Measurements from ENCODE around the gene DNAH6. TPM values are rescaled to one million over a fixed set of nuclear protein-coding genes. Genes with fewer than 3 reads are reported as not detected.

Gene DNAH6
- total RNA-seq, 1 experiment from 2014 or later, result 0.39 TPM

DNA sequence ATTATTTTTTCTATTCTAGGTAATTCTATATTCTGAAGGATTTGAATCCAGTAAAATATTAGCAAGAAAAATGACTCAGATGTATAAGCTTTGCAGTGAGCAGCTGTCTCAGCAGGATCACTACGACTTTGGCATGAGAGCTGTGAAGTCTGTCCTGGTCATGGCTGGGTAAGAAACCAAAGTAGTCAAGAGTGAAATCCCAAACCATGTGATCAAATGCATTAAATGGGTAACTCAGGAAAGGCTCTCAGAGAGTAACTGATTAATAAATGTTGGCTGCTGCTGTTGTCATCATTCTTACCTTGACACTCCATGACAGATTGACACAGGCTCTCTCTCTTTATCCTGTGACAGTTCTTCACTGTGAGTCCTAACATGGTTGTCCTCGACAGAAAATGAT, 124.1 kb downstream of the DNAH6 start:
- no peak overlapping the region for H3K27ac Mint-ChIP-seq
- no peaks in the 10 kb centered on the region for H3K36me3 Mint-ChIP-seq
- POLR2A ChIA-PET, result no interaction called here
- CTCF ChIA-PET, result interaction anchor here (0.9 to 1.3 kb wide), 2 partner anchors 9 to 218 kb away, joined by 3 read pairs; no protein-coding TSS in a partner anchor
- no peaks in the 10 kb centered on the region for H3K4me1 Mint-ChIP-seq
- TF ChIP-seq TP53 (CRISPR knock-in tag; IDR thresholded peaks at IDR 0.05), result no peak
- no peak for TF ChIP-seq ZNF512 (CRISPR knock-in tag; IDR thresholded peaks at IDR 0.05; ENCODE audit: borderline replicate concordance)
- TF ChIP-seq, protein P1, sequence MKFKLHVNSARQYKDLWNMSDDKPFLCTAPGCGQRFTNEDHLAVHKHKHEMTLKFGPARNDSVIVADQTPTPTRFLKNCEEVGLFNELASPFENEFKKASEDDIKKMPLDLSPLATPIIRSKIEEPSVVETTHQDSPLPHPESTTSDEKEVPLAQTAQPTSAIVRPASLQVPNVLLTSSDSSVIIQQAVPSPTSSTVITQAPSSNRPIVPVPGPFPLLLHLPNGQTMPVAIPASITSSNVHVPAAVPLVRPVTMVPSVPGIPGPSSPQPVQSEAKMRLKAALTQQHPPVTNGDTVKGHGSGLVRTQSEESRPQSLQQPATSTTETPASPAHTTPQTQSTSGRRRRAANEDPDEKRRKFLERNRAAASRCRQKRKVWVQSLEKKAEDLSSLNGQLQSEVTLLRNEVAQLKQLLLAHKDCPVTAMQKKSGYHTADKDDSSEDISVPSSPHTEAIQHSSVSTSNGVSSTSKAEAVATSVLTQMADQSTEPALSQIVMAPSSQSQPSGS (CRISPR knock-in tag; IDR thresholded peaks at IDR 0.05; ENCODE audit: borderline replicate concordance, low read depth), result no peak
- TF ChIP-seq, protein P2, sequence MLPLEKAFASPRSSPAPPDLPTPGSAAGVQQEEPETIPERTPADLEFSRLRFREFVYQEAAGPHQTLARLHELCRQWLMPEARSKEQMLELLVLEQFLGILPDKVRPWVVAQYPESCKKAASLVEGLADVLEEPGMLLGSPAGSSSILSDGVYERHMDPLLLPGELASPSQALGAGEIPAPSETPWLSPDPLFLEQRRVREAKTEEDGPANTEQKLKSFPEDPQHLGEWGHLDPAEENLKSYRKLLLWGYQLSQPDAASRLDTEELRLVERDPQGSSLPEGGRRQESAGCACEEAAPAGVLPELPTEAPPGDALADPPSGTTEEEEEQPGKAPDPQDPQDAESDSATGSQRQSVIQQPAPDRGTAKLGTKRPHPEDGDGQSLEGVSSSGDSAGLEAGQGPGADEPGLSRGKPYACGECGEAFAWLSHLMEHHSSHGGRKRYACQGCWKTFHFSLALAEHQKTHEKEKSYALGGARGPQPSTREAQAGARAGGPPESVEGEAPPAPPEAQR (CRISPR knock-in tag; IDR thresholded peaks at IDR 0.05), result no peak
- no peak for TF ChIP-seq NFE2L1 (CRISPR knock-in tag; IDR thresholded peaks at IDR 0.05)
- no peak for TF ChIP-seq FOXK1 (CRISPR knock-in tag; IDR thresholded peaks at IDR 0.05)
- H3K4me3 Mint-ChIP-seq, result no peak overlapping the region
- no peak for ATAC-seq
- peaks cover 12% of the 10 kb centered on the region for H3K9me3 Mint-ChIP-seq
- H3K27me3 Mint-ChIP-seq (ENCODE audit: low read depth), result peaks cover 5% of the 10 kb centered on the region; the same call in 1 of the 2 replicates
- DNase-seq (ENCODE audit: low spot score), result no peak

DNA sequence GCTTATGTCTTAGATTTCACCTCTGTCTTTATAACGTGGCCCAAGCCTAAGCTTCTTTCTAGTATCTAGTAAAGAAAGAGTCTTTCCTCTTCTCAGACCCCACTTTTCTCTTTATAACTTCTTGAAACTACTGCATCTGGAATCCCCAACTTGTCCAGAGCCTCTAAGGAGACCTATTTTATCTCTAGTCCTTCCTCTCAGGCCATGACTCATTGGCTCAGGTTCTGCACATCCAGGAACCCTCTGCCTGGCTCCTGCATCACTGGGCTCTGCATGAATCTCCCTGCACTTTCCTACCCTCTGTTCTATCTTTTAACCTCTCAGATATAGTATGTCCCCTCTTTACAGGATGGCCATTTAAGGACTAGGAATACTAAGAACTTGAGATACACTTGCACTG, 124.7 kb downstream of the DNAH6 start:
- no peak overlapping the region for H3K27ac Mint-ChIP-seq
- ATAC-seq (no peak), DNase-seq (ENCODE audit: low spot score) (no peak)
- POLR2A ChIA-PET, result no interaction called here
- peaks cover 5% of the 10 kb centered on the region; the same call in 1 of the 2 replicates for H3K27me3 Mint-ChIP-seq (ENCODE audit: low read depth)
- CTCF ChIA-PET, result no interaction called here
- no peak overlapping the region for H3K4me3 Mint-ChIP-seq
- H3K9me3 Mint-ChIP-seq, result peaks cover 17% of the 10 kb centered on the region
- TF ChIP-seq FOXP1 (CRISPR knock-in tag; IDR thresholded peaks at IDR 0.05; ENCODE audit: borderline replicate concordance) (no peak), TCF7 (CRISPR knock-in tag; IDR thresholded peaks at IDR 0.05; ENCODE audit: low read depth) (no peak), ZNF425 (CRISPR knock-in tag; conservative IDR thresholded peaks at IDR 0.05) (no peak), FOXJ3 (CRISPR knock-in tag; IDR thresholded peaks at IDR 0.05; ENCODE audit: borderline replicate concordance) (no peak), MXD4 (CRISPR knock-in tag; IDR thresholded peaks at IDR 0.05; ENCODE audit: borderline replicate concordance) (no peak), IRF2 (CRISPR knock-in tag; IDR thresholded peaks at IDR 0.05; ENCODE audit: borderline replicate concordance, low read depth) (no peak), ESRRA (CRISPR knock-in tag; IDR thresholded peaks at IDR 0.05; ENCODE audit: borderline replicate concordance) (no peak), CTCF (IDR thresholded peaks at IDR 0.05) (no peak)
- no peaks in the 10 kb centered on the region for H3K4me1 Mint-ChIP-seq
- H3K36me3 Mint-ChIP-seq, result no peaks in the 10 kb centered on the region

All from WTC11 (cell line).